B cell (primary cell): Measurements from ENCODE around the gene PPP1R14D. TPM values are rescaled to one million over a fixed set of nuclear protein-coding genes. Genes with fewer than 3 reads are reported as not detected.

ENCODE experiments used
- ATAC-seq: fragments of 200-7000 bp; cut with Tn5 transposase; one replicate; pipeline ENCODE4 v1.10.0; 2021; ENCODE audit warnings: low read depth, mild to moderate bottlenecking, moderate number of reproducible peaks, moderate library complexity
- CTCF ChIA-PET: fragments of 350-600 bp; sonication (Branson Sonifier 250); formaldehyde crosslinking; loops from one replicate; lab custom pipeline; 2021; ENCODE audit warnings: antibody characterized with exemption, inconsistent platforms; lab: Charles Lee
- POLR2A ChIA-PET: fragments of 350-600 bp; sonication (Branson Sonifier 250); formaldehyde crosslinking; loops from one replicate; lab custom pipeline; 2021; ENCODE audit warnings: antibody characterized with exemption; lab: Charles Lee
- DNase-seq: peaks from one replicate; pipeline ENCODE4 v3.0.0; 2013
- H2AFZ ChIP-seq: 2 replicates; pipeline ENCODE4 v1.6.1; 2012; ENCODE audit warnings: mild to moderate bottlenecking, low read depth, low read length; ENCODE audit not compliant: insufficient read depth, poor library complexity, severe bottlenecking
- H3K27ac ChIP-seq, 2 donors: 1 replicate in 1 of 2; 2 replicates in 1 of 2; pipeline ENCODE4 v1.5.1; 2012 to 2013; ENCODE audit warnings: low read length in 2 of 2, mild to moderate bottlenecking in 2 of 2, moderate library complexity in 1 of 2
- H3K27me3 ChIP-seq, 4 experiments: fragments of 200-600 bp in 1 of 4; sonication (generic) in 1 of 4; replicated peaks in 1 of 4; 1 replicate in 2 of 4; 2 replicates in 2 of 4; pipeline versions ENCODE4 v1.6.1 to v1.7.0; 2013 to 2016; ENCODE audit warnings: low read length in 3 of 4, mild to moderate bottlenecking in 2 of 4, mixed read lengths in 1 of 4, moderate library complexity in 1 of 4; ENCODE audit not compliant: insufficient read depth in 4 of 4, control insufficient read depth in 3 of 4; ENCODE audit errors: control extremely low read depth in 1 of 4
- H3K36me3 ChIP-seq, 2 experiments: replicated peaks in 1 of 2; 1 replicate in 1 of 2; 2 replicates in 1 of 2; pipeline versions ENCODE4 v1.6.1 to v1.7.1; 2013; ENCODE audit warnings: low read length in 1 of 2; ENCODE audit not compliant: insufficient read depth in 2 of 2, control insufficient read depth in 1 of 2; ENCODE audit errors: control extremely low read depth in 1 of 2, extremely low read depth in 1 of 2
- H3K4me1 ChIP-seq, 2 donors: fragments of 200-600 bp in 1 of 2; sonication (generic) in 1 of 2; 1 replicate in 1 of 2; 2 replicates in 1 of 2; pipeline versions ENCODE4 v1.5.1 to v1.6.1; 2013 to 2017; ENCODE audit warnings: low read length in 2 of 2; ENCODE audit not compliant: control insufficient read depth in 2 of 2, insufficient read depth in 2 of 2
- H3K4me2 ChIP-seq: replicated peaks from 2 replicates; pipeline ENCODE3; 2012; ENCODE audit warnings: mild to moderate bottlenecking, low read depth, low read length; ENCODE audit not compliant: poor library complexity, severe bottlenecking
- H3K4me3 ChIP-seq, 5 experiments: fragments of 200-600 bp in 1 of 5; sonication (generic) in 1 of 5; 1 replicate in 3 of 5; 2 replicates in 2 of 5; pipeline versions ENCODE4 v1.5.1 to v1.7.0; 2011 to 2016; ENCODE audit warnings: low read length in 4 of 5, mild to moderate bottlenecking in 4 of 5, low read depth in 2 of 5, control low read depth in 1 of 5, moderate library complexity in 1 of 5; ENCODE audit not compliant: insufficient read depth in 1 of 5; ENCODE audit errors: control extremely low read depth in 1 of 5, extremely low read depth in 1 of 5
- H3K79me2 ChIP-seq: fragments of 200-600 bp; sonication (generic); one replicate; pipeline ENCODE4 v1.6.0; 2016; ENCODE audit warnings: low read length; ENCODE audit not compliant: control insufficient read depth, insufficient read depth
- H3K9ac ChIP-seq: fragments of 200-600 bp; sonication (generic); 2 replicates; pipeline ENCODE4 v1.6.1; 2017; ENCODE audit warnings: mild to moderate bottlenecking, low read length, moderate library complexity
- H3K9me3 ChIP-seq, 3 donors: one replicate each; pipeline versions ENCODE4 v1.6.1 to v1.7.1; 2013; ENCODE audit warnings: low read length in 2 of 3; ENCODE audit not compliant: control insufficient read depth in 2 of 3, insufficient read depth in 1 of 3; ENCODE audit errors: control extremely low read depth in 1 of 3
- H4K20me1 ChIP-seq: 2 replicates; pipeline ENCODE4 v1.6.0; 2012; ENCODE audit warnings: mild to moderate bottlenecking, low read length; ENCODE audit not compliant: insufficient read depth, control insufficient read depth, poor library complexity, severe bottlenecking
- H3K27ac Mint-ChIP-seq: one replicate; pipeline ENCODE4 v1.8.0; 2021; ENCODE audit warnings: mixed read lengths
- H3K27me3 Mint-ChIP-seq: one replicate; pipeline ENCODE4 v1.8.0; 2021; ENCODE audit warnings: mixed read lengths
- H3K4me1 Mint-ChIP-seq: one replicate; pipeline ENCODE4 v1.8.0; 2021; ENCODE audit warnings: mixed read lengths
- H3K4me3 Mint-ChIP-seq: one replicate; pipeline ENCODE4 v1.8.0; 2021; ENCODE audit warnings: mixed read lengths
- H3K9me3 Mint-ChIP-seq: one replicate; pipeline ENCODE4 v1.8.0; 2022; ENCODE audit warnings: mixed read lengths; ENCODE audit not compliant: insufficient read depth
- EZH2 ChIP-seq: IDR thresholded peaks from 2 replicates; pipeline ENCODE4 v1.6.1; 2012; ENCODE audit warnings: borderline replicate concordance, low read depth, mild to moderate bottlenecking, moderate library complexity, low read length; ENCODE audit not compliant: insufficient read depth, poor library complexity, severe bottlenecking
- WGBS: methylation state at CpG from one replicate; pipeline ENCODE4 v1.1.5; 2013; ENCODE audit warnings: missing lambda C conversion rate; ENCODE audit not compliant: insufficient coverage; 5-methylcytosine and 5-hydroxymethylcytosine counted together
- intact Hi-C: fragments of 100-400 bp; cut with micrococcal nuclease; formaldehyde crosslinking; loops from one replicate; pipeline ENCODE4 v1.10.0; 2022
- polyA plus RNA-seq: library from polyadenylated mRNA; depleted of rRNA; stranded (reverse); fragments of >200 nt; gene quantifications from 2 replicates; pipeline ENCODE4 v1.2.3, GENCODE V29; 2012
- total RNA-seq, 2 donors: library from RNA; stranded (reverse); fragments of 120-200 nt in 1 of 2; gene quantifications; 1 replicate in 1 of 2; 2 replicates in 1 of 2; pipeline versions ENCODE4 v1.2.3 to v1.2.4, GENCODE V29; 2013 to 2022
- TF ChIP-seq, protein P1 (sequence below): fragments of 200-600 bp; IDR thresholded peaks from one replicate; pipeline ENCODE4 v1.8.0; 2022; ENCODE audit warnings: antibody characterized with exemption, mild to moderate bottlenecking

Gene PPP1R14D
- total and polyA plus RNA-seq, 2 donors (not counting 1 experiment from before 2014, with no cell fraction given) = 0.19 TPM; not detected in 1

DNA sequence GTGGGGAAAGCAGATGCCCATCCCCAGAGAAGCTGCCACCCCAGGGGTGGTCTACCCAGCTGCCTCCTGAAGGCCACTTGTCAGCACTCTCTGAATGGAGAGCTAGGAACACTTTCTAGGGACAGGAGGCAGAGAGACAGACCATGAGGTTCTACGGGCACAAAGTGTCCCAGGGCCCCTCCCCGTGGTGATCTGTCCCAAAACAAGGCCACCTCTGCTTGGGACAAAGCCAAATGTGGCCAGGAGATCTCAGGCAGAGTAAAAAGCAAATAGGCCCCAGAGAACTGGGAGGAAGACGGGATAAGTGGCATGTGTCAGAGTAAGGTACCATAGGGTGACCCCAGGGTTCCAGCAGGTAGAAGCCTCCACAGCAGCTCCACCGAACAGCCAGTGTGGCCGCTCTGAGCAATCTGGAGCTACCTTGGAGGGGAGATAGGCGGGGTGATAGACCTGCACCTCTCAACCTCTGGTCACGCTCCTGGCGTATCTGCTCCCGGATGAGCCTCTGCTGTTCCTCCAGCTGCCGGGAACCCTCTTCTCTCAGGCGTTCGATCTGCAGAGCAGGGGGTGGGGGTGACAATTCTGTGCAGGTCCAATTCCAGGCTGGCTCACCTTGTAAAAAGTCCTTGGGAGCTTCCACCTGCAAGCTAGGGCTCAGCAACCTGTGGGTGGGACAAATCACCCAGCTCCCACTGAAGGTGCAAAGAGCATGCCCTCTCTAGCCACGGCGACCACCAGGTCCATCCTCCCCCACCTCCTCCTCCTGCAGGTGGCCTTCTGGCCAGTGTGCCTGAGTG, 52.6 kb downstream of the PPP1R14D start:
- no peaks in the 10 kb centered on the region for H3K27me3 ChIP-seq
- no peak overlapping the region for H2AFZ ChIP-seq
- H3K9me3 ChIP-seq = no peaks in the 10 kb centered on the region
- ATAC-seq = no peak
- no peak overlapping the region for H3K9ac ChIP-seq
- H3K4me3 ChIP-seq = no peak overlapping the region
- H3K36me3 ChIP-seq = peaks cover 0 to 59% of the 10 kb centered on the region in 2 experiments
- no peaks in the 10 kb centered on the region for H4K20me1 ChIP-seq
- peaks cover 12% of the 10 kb centered on the region for H3K4me1 Mint-ChIP-seq
- H3K27ac Mint-ChIP-seq = no peak overlapping the region
- H3K4me3 Mint-ChIP-seq = no peak overlapping the region
- H3K79me2 ChIP-seq = peaks cover 12% of the 10 kb centered on the region
- ChIA-PET POLR2A (no interaction called here), CTCF (interaction anchor here (1.3 to 8.1 kb wide), 4 partner anchors 11 to 240 kb away, joined by 3 to 177 read pairs (median 5); no protein-coding TSS in a partner anchor)
- H3K27me3 Mint-ChIP-seq = no peaks in the 10 kb centered on the region
- H3K9me3 Mint-ChIP-seq = no peaks in the 10 kb centered on the region
- 97% methylated on average over 14 of the region's 14 CpGs for WGBS
- TF ChIP-seq, protein P1, sequence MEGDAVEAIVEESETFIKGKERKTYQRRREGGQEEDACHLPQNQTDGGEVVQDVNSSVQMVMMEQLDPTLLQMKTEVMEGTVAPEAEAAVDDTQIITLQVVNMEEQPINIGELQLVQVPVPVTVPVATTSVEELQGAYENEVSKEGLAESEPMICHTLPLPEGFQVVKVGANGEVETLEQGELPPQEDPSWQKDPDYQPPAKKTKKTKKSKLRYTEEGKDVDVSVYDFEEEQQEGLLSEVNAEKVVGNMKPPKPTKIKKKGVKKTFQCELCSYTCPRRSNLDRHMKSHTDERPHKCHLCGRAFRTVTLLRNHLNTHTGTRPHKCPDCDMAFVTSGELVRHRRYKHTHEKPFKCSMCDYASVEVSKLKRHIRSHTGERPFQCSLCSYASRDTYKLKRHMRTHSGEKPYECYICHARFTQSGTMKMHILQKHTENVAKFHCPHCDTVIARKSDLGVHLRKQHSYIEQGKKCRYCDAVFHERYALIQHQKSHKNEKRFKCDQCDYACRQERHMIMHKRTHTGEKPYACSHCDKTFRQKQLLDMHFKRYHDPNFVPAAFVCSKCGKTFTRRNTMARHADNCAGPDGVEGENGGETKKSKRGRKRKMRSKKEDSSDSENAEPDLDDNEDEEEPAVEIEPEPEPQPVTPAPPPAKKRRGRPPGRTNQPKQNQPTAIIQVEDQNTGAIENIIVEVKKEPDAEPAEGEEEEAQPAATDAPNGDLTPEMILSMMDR = no peak
- peaks cover 6 to 12% of the 10 kb centered on the region in 2 donors for H3K4me1 ChIP-seq
- no peak overlapping the region for H3K4me2 ChIP-seq
- no peak for DNase-seq
- intact Hi-C loops = no loop called here
- H3K27ac ChIP-seq = no peak overlapping the region

DNA sequence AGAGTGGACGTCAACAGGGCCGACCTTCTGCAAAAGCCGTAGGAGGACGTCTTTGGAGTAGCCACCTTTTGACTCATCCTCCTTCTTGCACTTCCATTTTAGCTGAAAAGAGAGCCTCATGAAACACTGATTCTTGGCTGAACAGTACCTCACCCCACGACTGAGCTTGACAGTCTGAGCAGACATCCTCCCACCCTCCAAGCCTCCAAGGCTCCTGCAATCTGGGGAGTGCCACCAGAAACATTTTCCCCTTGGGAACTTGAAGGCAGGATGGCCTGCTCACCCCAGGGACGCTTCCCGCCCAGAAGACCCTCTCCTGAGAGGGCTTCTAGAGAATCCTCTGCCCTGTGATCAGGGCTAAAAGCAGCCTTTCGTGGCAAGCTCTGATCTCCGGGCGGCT, 53.5 kb downstream of the PPP1R14D start:
- H3K4me3 Mint-ChIP-seq = no peak overlapping the region
- H3K9me3 ChIP-seq = no peaks in the 10 kb centered on the region
- peaks cover 19% of the 10 kb centered on the region for H3K4me1 Mint-ChIP-seq
- H3K4me3 ChIP-seq = no peak overlapping the region
- TF ChIP-seq, protein P1 = no peak
- no peak for TF ChIP-seq EZH2
- peaks cover 12% of the 10 kb centered on the region for H3K79me2 ChIP-seq
- ATAC-seq (no peak), DNase-seq (no peak)
- peaks cover 0 to 59% of the 10 kb centered on the region in 2 experiments for H3K36me3 ChIP-seq
- no peak overlapping the region for H3K9ac ChIP-seq
- no peaks in the 10 kb centered on the region for H3K27me3 Mint-ChIP-seq
- no peaks in the 10 kb centered on the region for H4K20me1 ChIP-seq
- CTCF ChIA-PET = no interaction called here
- H3K9me3 Mint-ChIP-seq = no peaks in the 10 kb centered on the region
- H3K4me1 ChIP-seq = peaks cover 13 to 21% of the 10 kb centered on the region in 2 donors
- intact Hi-C loops = no loop called here
- H3K27ac Mint-ChIP-seq = no peak overlapping the region
- H3K27me3 ChIP-seq = no peaks in the 10 kb centered on the region
- H3K27ac ChIP-seq = no peak overlapping the region
- no peak overlapping the region for H2AFZ ChIP-seq
- POLR2A ChIA-PET = no interaction called here
- 93% methylated on average over 9 of the region's 10 CpGs for WGBS
- H3K4me2 ChIP-seq = no peak overlapping the region
